CD4-positive, alpha-beta T cell treated with Interleukin-21 for 1 hour (primary cell): ENCODE data around the gene SF3A2.

ENCODE experiments used
- DNase-seq: peaks from one replicate; pipeline ENCODE4 v3.0.0-alpha.2; 2020

SF3A2 gene

GRCh38 chr19:2255112-2255845, 18.7 kb downstream of the SF3A2 start:
- no peak for DNase-seq

GRCh38 chr19:2255982-2256685, 19.5 kb downstream of the SF3A2 start, which contains the start of gene JSRP1:
JSRP1 (minus strand) TSS chr19:2256417; CDS start chr19:2255314, 1,103 bp downstream.
- DNase-seq: no peak

DNA sequence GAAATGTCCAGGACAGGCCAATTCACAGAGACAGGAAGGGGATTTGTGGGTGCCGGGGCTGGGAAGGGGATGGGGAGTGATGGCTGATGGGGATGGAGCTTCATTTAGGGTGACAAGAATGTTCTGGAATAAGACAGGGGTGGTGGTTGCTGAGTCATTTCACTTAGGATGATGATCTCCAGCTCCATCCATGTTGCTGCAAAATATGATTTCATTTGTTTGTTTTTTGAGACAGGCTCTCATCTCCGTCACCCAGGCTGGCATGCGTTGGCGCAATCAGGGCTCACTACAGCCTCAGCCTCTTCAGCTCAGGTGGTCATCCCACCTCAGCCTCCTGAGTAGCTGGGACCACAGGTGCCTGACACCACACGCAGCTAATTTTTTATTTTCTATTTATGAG, 22.7 kb downstream of the SF3A2 start:
- DNase-seq: no peak

- DNase-seq: peak; percentile 53
These were observed 23.7 kb downstream of the SF3A2 start for GRCh38 chr19:2260341-2260805.

DNA sequence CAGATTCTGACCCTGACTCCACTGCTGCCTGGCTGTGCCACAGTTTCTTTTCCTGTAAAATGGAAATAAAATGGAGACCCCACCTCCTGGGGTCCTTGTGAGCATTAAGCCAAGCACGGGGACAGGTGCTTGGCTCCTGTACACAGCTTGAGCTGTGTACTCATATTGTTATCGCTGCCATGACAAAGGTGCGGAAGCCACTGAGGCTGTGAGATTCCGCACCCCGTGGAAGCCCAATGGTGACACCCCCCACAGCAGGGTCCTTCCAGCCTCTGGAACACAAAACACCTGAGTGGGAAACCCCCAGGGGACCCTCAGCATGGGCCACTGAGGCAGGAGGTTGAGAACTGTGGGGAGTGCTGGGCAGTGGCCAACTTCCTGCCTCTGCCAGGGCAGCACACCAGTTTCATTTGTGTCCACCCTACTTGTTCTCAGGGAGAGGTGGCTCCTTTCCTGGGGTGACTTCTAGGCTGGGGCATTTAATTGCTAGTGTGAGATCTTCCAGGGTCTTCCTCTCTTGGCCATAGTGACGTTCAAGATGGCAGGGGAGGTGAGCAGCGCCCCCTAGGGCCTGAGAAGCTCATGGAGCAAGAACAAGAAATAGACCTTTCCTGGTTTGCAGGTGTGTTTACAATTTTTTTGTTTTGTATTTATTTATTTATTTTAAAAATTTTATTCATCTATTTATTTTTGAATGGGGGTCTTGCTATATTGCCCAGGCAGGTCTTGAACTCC, 25.0 kb downstream of the SF3A2 start:
- peak; percentile 71 for DNase-seq

DNA sequence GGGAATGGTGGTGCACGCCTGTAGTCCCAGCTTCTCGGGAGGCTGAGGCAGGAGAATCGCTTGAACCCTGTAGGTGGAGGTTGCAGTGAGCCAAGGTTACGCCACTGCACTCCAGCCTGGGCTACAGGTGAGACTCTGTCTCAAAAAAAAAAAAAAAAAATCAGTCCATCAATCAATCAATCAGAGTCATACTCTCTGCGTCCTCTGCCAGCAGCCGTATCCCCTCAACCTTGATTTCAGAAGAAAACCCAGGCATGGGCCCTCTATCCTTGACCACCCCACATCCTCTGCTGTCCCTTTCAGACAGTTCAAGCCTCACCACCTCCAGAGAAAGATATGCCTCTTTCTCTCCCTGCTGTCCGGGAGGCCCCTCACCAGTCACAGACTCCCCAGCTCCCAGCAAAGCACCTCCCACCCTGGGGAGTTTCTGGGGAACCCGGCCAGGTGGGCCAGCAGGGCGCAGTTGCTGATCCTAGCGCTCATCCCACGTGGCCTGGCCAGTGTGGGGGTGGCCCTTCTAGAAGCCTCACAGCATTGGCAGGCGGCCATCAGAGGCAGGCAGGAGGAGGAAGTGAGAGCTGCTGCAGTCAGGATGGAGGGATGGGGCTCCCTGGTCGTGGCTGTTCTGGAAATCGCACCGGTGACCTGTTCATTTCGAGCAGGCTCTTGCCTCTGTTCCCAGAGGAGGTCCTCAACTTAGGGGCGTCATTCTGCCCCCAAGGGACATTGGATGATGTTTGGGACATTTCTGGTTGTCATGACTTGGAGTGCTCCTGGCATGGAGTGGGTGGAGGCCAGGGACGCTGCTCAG, 29.8 kb downstream of the SF3A2 start:
- no peak for DNase-seq

DNA sequence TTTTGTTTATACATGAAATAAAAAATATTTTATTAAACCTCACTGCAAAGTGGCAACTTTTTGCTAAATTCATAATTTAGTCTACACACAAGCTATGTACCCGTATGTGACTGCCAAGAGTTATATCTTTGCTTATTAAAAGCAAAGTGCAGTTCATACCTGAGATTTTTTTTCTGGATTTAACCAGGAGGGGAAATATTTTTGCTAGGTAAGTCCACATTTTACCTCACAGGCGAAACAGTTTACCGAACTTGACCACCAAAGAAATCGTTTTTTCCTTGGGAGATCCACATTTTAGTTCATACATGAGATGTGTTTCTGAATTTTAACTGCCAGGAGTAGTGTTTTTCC, 31.8 kb downstream of the SF3A2 start:
- no peak for DNase-seq

GRCh38 chr19:2268861-2269243, 32.2 kb downstream of the SF3A2 start:
- no peak for DNase-seq

GRCh38 chr19:2269244-2270156, 32.9 kb downstream of the SF3A2 start:
- peak; percentile 99 for DNase-seq

GRCh38 chr19:2270157-2270422, 33.5 kb downstream of the SF3A2 start:
- no peak for DNase-seq

- peak; percentile 80 for DNase-seq
These were observed 34.0 kb downstream of the SF3A2 start for GRCh38 chr19:2270423-2271233.

DNA sequence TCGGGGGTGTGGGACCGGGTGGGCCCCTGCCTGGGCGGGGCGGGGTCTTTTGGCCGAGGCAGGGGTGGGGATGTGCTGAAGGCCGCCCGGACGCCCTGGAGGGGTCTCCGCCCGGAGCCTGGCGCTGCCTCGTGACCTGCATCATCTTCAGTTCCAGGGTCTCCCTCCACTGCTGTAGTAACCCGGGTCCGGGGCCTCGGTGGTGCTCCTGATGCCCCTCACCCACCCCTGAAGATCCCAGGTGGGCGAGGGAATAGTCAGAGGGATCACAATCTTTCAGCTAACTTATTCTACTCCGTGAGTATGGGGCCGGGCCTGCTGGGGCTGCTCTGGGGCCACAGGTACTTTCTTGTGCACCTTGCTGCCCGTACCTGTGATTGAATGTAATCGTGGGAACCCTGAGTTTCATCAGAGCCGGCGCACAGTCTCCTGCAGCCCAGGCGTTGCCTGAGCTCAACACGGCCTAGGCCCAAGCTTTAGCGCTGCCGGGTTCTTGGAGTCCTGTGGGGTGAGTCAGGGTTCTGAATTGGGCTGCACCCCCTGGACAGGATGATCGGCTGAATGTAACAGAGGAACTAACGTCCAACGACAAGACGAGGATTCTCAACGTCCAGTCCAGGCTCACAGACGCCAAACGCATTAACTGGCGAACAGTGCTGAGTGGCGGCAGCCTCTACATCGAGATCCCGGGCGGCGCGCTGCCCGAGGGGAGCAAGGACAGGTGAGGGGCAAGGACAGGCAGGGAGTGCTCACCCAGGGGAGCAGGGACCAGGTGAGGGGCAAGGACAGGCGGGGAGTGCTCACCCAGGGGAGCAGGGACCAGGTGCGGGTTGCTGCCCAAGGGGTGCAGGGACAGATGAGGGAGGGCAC, 34.8 kb downstream of the SF3A2 start:
- DNase-seq: no peak

- DNase-seq: peak; percentile 83
These were observed 36.9 kb downstream of the SF3A2 start for GRCh38 chr19:2273356-2274184.

DNA sequence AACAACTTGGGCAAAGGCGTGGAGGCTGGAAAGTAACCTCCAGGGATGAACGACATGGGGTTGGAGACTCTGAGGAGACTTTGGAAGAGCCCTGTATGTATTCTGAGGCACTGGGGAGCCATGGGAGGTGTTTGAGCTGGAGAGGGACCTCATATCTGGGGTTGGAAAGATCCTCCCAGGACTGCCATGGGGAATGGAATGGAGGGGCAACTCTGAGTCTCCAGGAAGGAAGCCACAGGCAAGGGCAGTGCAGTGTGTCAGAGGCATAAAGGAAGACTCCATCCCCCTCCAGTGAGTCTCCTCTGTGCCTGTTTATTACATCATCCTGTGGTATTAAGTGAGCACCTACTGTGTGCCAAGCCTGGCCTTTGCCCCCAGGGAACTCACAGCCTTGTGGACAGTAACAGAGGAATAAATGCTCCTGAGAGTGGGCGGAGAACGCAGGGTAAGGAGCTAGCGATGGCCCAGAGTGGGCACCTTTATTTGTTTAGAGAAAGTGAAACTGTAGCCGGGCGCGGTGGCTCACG, 37.6 kb downstream of the SF3A2 start:
- DNase-seq: no peak

DNA sequence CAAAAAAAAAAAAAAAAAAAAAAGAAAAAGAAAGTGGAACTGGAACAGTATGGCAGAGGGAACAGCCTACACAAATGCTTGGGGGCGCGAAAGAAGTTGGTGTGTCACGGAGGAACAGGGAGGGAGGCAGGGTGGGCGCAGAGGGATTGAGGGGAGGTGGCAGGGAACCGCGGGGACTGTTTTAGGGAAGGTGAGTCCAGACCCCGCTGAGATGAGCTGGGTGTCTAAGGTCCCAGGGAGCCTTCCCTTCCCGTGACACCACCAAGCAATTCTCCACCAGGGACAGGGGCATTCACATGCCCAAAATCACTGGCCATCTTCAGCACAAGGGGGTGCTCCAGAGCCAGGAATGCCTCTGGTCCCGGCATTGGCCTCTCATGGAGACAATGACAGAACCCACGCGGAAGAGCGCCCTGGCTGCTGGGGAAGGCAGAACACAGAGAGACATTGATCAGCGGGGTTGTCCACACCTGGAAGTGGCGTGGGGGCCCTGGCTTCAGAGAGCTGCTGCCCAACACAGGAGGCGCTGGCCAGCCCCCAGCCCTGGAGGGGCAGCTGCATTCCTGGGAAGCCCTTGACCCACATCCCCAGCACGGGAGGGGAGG, 38.4 kb downstream of the SF3A2 start:
- peak; percentile 53 for DNase-seq

GRCh38 chr19:2275588-2276428, 39.2 kb downstream of the SF3A2 start:
- DNase-seq: no peak

DNA sequence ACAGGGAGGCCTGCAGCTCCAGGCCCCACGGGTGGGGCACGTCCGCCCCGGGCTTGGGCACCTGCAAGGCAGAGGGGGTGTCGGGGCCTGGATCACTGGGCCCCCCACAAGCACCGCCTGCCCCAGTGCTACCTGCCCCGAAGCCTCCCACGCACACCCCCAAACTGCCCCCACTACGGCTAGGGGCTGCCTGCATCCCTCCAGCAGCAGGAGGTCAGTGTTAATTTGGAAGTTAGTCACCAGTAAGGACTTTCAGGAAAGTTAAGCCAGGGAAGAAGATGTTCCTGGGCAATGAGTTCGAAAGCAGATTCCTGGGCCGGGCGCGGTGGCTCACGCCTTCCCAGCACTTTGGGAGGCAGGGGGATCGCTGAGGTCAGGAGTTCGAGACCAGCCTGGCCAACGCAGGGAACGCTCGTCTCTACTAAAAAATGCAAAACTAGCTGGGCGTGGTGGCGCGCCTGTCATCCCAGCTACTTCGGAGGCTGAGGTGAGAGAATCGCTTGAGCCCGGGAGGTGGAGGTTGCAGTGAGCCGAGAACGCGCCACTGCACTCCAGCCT, 39.9 kb downstream of the SF3A2 start:
- no peak for DNase-seq
